Measurements from ENCODE around the gene RNF207.

The RNF207 gene

GRCh38 chr1:6174621-6175410 lies 31.1 kb upstream of the RNF207 start:
- no peak for TF ChIP-seq CTCF (conservative IDR thresholded peaks at IDR 0.05; ENCODE audit: low read length)
- H3K4me3 ChIP-seq (ENCODE audit: low read length), result no peak overlapping the region
- DNase-seq (ENCODE audit: low read depth), result no peak

DNA sequence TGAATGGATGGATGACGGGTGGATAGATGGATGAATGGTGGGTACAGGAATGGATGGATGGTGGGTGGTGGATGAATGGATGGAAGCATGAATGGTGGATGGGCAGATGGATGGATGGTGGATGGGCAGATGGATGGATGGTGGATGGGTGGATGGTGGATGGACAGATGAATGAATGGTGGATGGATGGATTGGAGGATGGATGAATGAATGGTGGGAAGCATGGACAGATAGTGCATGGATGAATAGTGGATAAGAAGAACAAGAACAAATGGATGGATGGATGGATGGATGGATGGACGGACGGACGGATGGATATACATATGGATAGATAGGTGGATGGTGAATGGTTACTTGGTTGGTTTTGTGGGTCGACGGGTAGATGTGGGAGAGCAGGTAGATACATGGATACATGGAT lies 30.5 kb upstream of the RNF207 start:
- no peak overlapping the region for H3K4me3 ChIP-seq (ENCODE audit: low read length)
- no peak for DNase-seq (ENCODE audit: low read depth)
- no peak for TF ChIP-seq CTCF (conservative IDR thresholded peaks at IDR 0.05; ENCODE audit: low read length)

DNA sequence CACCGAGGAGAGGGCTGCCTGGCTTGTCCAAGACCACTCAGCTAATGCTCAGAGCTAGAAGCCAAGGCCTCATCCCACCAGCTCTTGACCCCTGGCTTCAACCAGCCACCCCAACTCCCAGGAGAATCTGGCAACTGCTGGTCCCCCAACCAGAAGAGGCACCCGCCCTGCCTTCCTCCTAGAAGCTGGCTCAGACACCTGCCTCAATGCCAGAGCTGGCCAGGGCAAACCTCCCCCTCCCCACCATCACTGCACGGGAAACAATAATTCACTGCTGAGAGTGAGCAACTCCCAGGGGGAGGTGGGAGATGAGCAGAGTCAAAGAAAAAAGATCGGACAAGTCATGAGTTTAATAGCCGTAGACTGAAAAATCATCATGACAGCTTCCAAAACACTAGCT lies 29.1 kb upstream of the RNF207 start:
- no peak for TF ChIP-seq CTCF (conservative IDR thresholded peaks at IDR 0.05; ENCODE audit: low read length)
- DNase-seq (ENCODE audit: low read depth), result no peak
- H3K4me3 ChIP-seq (ENCODE audit: low read length), result no peak overlapping the region

- no peak for DNase-seq (ENCODE audit: low read depth)
- no peak for TF ChIP-seq CTCF (conservative IDR thresholded peaks at IDR 0.05; ENCODE audit: low read length)
- no peak overlapping the region for H3K4me3 ChIP-seq (ENCODE audit: low read length)
Measured at GRCh38 chr1:6177681-6178380, 28.1 kb upstream of the RNF207 start.

DNA sequence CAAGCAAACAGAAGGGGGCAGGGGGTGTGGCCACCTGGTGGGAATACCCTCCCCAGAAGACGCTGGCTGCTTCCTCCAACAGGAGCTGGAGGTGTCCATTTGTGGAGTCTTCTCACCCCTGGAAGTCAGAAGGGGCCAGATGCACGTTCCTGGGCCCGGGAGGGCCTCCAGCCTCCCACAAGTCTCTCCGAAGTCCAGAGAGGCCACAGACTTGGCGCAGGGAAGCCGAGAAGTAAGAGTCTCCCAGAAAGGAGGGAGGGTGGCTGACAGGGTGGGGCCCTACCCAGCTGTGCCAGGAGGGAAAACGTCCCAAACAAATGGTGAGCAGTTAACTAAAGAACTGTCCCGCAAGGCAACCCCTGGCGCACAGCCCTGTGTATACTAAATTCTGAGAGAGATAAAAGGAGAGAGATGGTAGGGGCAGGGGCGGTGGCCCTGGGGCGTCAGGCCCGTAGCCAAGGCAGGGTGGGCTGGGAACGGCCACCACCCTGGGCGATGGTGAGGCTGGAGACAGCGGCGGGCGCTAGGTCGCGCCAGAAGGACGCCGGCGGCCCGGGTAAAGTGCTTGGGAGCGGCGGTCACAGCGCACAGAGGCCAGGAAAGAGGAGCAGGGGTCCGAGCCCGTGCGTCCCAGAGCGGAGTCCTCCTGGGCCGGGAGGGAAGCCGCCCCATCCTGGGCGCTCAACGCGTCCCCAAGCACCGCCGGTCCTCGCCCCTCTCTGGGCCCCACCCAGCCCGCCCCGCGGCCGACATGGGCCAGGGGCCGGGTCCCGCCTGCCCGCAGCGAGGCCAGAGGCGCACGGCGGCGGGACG lies 27.0 kb upstream of the RNF207 start:
- DNase-seq (ENCODE audit: low read depth), result no peak
- TF ChIP-seq CTCF (conservative IDR thresholded peaks at IDR 0.05; ENCODE audit: low read length), result no peak
- H3K4me3 ChIP-seq (ENCODE audit: low read length), result no peak overlapping the region

- no peak for TF ChIP-seq CTCF (conservative IDR thresholded peaks at IDR 0.05; ENCODE audit: low read length)
- H3K4me3 ChIP-seq (ENCODE audit: low read length), result no peak overlapping the region
- DNase-seq (ENCODE audit: low read depth), result no peak
Measured at GRCh38 chr1:6179564-6180175, 26.2 kb upstream of the RNF207 start.

Data from AG10803 (cell line).